LNCAP (cell line): ENCODE results near the gene BTBD6.

ENCODE experiments used
- CTCF ChIP-seq: fragments of 450-650 bp; IDR thresholded peaks from 2 replicates; pipeline ENCODE4 v1.5.1; 2017; ENCODE audit warnings: mild to moderate bottlenecking

Gene BTBD6

GRCh38 chr14:105248368-105249181, at the start of gene BTBD6:
Gene BTBD6 (plus strand): TSS chr14:105248533. CDS start chr14:105248712, 179 bp downstream.
- no peak for TF ChIP-seq CTCF

- no peak for TF ChIP-seq CTCF
Observed at GRCh38 chr14:105198588-105198987, 49.7 kb upstream of the BTBD6 start.

GRCh38 chr14:105199093-105199492, 49.2 kb upstream of the BTBD6 start:
- TF ChIP-seq CTCF = no peak

- TF ChIP-seq CTCF = no peak
Observed at GRCh38 chr14:105200074-105200473, 48.3 kb upstream of the BTBD6 start.

GRCh38 chr14:105200641-105201040, 47.7 kb upstream of the BTBD6 start:
- no peak for TF ChIP-seq CTCF

GRCh38 chr14:105201156-105201924, 47.0 kb upstream of the BTBD6 start:
- no peak for TF ChIP-seq CTCF

GRCh38 chr14:105201925-105202513, 46.3 kb upstream of the BTBD6 start:
- TF ChIP-seq CTCF = no peak
